HAP-1 (cell line): Measurements from ENCODE around the gene HSD17B11.
"Not testable (repeated sequence)": the region's sequence is repeated elsewhere in the genome, so short reads cannot be mapped to it uniquely, and the experiment has no call there.

Source experiments
- DNase-seq, 2 experiments: peaks; one replicate each; pipeline ENCODE4 v3.0.0-alpha.2; 2016 to 2020; ENCODE audit warnings: low spot score in 2 of 2
- H3K27me3 ChIP-seq: fragments of 250-450 bp; sonication (Bioruptor Pico); 2 replicates; pipeline ENCODE4 v1.5.1; 2020; ENCODE audit warnings: low read depth, mild to moderate bottlenecking, moderate library complexity
- H3K36me3 ChIP-seq: fragments of 250-450 bp; sonication (Bioruptor Pico); replicated peaks from 2 replicates; pipeline ENCODE4 v1.5.1; 2020; ENCODE audit warnings: mild to moderate bottlenecking
- H3K4me1 ChIP-seq: fragments of 250-450 bp; sonication (Bioruptor Pico); 2 replicates; pipeline ENCODE4 v1.5.1; 2020; ENCODE audit warnings: mild to moderate bottlenecking
- H3K4me3 ChIP-seq: fragments of 250-450 bp; sonication (Bioruptor Pico); 2 replicates; pipeline ENCODE4 v1.5.1; 2020; ENCODE audit warnings: mild to moderate bottlenecking, moderate library complexity
- H3K9me3 ChIP-seq: fragments of 250-450 bp; sonication (Bioruptor Pico); 2 replicates; pipeline ENCODE4 v1.5.1; 2020; ENCODE audit warnings: mild to moderate bottlenecking, moderate library complexity
- in situ Hi-C: fragments of 300-500 bp; cut with MboI; formaldehyde crosslinking; loops from 3 replicates; pipeline ENCODE4 v1.14.3; 2020; ENCODE audit warnings: low sequenced_read_pairs, inconsistent platforms, mixed read lengths

The HSD17B11 gene

DNA sequence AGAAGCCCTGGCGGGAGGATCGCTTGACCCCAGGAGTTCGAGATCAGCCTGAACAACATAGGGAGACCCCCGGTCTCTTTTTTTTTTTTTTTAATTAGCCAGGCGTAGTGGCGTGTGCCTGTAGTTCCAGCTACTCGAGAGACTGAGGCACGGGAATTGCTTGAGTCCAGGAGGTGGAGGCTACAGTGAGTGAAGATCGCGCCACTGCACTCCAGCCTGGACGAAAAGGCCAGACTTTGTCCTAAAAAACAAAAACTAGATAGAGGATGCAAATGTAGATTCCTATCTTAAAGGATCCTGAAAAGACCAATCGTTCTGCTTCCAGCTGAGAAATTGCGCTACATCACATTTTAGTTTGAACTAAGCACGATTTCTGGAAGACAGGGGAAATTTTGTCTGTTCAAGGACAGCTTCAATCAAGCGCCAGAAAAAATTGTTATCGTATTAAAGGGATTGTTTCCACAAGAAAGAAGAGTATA, 627 bp upstream of the HSD17B11 start:
- peaks cover 11% of the 10 kb centered on the region for H3K4me1 ChIP-seq
- H3K4me3 ChIP-seq: peak overlapping the region; percentile 63
- in situ Hi-C loops: no loop called here
- DNase-seq: no peak
- no peaks in the 10 kb centered on the region for H3K27me3 ChIP-seq
- H3K9me3 ChIP-seq: peaks cover 4% of the 10 kb centered on the region; the same call in 1 of the 2 replicates
- H3K36me3 ChIP-seq: peaks cover 11% of the 10 kb centered on the region

DNA sequence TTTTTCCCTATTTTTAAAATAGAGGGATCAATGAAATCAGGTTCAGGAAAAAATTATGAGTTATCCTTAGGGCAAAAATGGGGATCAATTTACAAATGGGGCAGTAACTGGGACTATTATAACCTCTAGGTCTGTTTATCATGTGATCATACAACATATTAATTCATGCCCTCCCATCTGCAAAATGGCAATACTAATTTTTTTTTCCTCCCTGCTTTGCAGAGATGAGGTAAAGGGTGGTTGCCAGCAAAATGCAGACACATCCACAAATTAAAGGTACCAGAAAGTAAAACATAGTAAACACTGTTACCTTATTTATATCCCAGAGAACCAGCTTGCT, 467 bp downstream of the HSD17B11 start:
- H3K27me3 ChIP-seq: no peaks in the 10 kb centered on the region
- peaks cover 4% of the 10 kb centered on the region; the same call in 1 of the 2 replicates for H3K9me3 ChIP-seq
- peaks cover 11% of the 10 kb centered on the region for H3K36me3 ChIP-seq
- peak in 1 of 2 experiments; percentile 21 for DNase-seq
- peak overlapping the region; percentile 63 for H3K4me3 ChIP-seq
- in situ Hi-C loops: no loop called here
- peaks cover 11% of the 10 kb centered on the region for H3K4me1 ChIP-seq

DNA sequence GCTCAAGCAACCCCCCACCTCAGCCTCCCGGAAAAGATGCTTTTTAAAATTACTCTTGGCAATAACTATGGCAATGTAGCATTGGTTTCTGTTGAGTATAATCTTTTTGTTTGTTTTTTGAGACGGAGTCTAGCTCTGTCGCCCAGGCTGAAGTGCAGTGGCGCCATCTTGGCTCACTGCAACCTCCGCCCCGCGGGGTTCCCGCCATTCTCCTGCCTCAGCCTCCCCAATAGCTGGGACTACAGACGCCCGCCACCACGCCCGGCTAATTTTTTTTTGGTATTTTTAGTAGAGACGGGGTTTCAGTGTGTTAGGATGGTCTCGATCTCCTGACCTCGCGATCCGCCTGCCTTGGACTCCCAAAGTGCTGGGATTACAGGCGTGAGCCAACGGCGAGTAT, 933 bp downstream of the HSD17B11 start:
- peak overlapping the region; percentile 63 for H3K4me3 ChIP-seq
- in situ Hi-C loops: not testable (repeated sequence)
- DNase-seq: peak in 1 of 2 experiments; percentile 59

DNA sequence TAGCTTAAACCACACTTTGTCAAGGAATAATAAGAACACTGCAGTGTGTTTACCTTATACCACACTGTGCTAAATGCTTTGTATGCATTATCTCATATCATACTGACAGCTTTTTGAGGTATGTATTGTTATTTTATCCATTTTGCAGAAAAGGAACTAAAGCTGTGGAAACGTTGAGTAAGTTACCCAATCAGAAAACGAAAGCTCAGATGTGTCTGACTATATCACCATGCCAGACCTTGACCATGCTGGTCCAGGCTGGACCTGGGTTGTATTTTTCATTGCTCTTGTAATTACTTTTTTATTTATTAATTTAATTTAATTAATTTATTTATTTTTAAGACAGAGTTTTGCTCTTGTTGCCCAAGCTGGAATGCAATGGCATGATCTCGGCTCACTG, 2.1 kb downstream of the HSD17B11 start:
- DNase-seq: no peak
- peaks cover 4% of the 10 kb centered on the region; the same call in 1 of the 2 replicates for H3K9me3 ChIP-seq
- H3K27me3 ChIP-seq: no peaks in the 10 kb centered on the region
- in situ Hi-C loops: no loop called here
- H3K4me1 ChIP-seq: peaks cover 11% of the 10 kb centered on the region
- peak overlapping the region; percentile 63 for H3K4me3 ChIP-seq
- H3K36me3 ChIP-seq: peaks cover 11% of the 10 kb centered on the region

More for the DNA sequence above, 933 bp downstream of the HSD17B11 start:
- Histone ChIP-seq H3K4me1 (peaks cover 11% of the 10 kb centered on the region), H3K36me3 (peaks cover 11% of the 10 kb centered on the region)
- not testable (repeated sequence) for H3K9me3 ChIP-seq, H3K27me3 ChIP-seq

DNA sequence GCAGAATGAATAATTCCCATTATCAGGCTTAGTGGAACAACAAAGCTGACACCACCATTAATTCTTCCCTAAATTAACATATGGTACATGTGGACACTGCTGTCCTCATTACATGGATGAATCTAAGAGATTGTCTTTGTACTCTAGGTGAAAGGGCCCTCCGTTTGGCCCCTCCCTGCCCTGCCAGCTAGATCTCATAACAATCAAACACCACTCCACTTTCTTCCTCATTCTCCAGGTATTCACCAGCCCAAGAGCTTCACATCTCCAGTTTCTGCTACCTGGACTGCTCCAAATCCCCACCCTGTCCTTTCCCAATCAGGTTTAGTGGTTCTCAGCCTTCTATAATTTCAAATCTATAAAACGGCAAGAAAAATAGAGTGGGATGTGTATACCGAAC, 3.8 kb downstream of the HSD17B11 start:
- in situ Hi-C loops: no loop called here
- Histone ChIP-seq H3K4me1 (peaks cover 19% of the 10 kb centered on the region), H3K36me3 (peaks cover 11% of the 10 kb centered on the region), H3K9me3 (peaks cover 6% of the 10 kb centered on the region; the same call in 1 of the 2 replicates), H3K4me3 (no peak overlapping the region), H3K27me3 (no peaks in the 10 kb centered on the region)
- DNase-seq: no peak

DNA sequence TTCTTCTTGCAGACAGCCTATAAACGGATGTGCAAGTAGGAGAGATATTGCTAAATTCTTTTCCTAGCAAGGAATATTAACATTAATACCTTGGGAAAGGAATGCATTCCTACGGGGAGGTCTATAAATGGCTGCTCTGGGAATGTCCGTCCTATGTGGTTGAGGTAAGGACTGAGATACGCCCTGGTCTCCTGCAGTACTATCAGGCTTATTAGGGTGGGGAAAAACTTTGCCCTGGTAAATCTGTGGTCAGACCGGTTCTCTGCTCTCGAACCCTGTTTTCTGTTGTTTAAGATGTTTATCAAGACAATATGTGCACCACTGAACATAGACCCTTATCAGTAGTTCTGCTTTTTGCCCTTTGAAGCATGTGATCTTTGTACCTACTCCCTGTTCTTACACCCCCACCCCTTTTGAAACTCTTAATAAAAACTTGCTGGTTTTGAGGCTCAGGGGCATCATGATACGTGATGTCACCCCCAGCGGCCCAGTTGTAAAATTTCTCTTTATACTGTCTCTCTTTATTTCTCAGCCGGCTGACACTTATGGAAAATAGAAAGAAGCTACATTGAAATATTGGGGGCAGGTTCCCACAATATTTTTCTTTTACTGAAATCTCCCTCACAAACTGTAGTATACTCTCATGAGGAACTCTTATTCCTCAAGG, 6.4 kb downstream of the HSD17B11 start:
- DNase-seq, H3K27me3 ChIP-seq, H3K9me3 ChIP-seq, H3K4me3 ChIP-seq, in situ Hi-C loops: not testable (repeated sequence)
- peaks cover 16% of the 10 kb centered on the region for H3K4me1 ChIP-seq
- H3K36me3 ChIP-seq: peaks cover 19% of the 10 kb centered on the region

DNA sequence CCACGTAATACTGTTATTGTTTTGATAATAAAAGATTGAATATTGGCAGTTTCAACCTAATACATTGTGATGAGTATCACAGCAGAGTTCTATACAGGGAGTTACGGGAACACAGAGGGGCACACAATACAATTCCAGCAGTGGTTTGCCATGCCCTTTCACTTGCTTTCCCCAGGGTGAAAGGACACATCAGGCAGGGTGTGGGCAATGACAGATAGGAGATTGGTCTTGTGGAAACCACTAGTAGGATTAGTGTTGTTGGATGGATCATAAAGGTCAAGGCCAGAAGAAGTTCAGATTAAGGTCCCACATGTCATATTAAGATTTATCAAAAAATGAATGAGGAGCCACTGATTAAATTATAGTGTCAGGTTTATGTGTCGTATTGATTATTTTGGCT, 8.1 kb downstream of the HSD17B11 start:
- 0 out of 2 replicates have a peak, but pooled peaks cover 2% of the 10 kb centered on the region for H3K9me3 ChIP-seq

DNA sequence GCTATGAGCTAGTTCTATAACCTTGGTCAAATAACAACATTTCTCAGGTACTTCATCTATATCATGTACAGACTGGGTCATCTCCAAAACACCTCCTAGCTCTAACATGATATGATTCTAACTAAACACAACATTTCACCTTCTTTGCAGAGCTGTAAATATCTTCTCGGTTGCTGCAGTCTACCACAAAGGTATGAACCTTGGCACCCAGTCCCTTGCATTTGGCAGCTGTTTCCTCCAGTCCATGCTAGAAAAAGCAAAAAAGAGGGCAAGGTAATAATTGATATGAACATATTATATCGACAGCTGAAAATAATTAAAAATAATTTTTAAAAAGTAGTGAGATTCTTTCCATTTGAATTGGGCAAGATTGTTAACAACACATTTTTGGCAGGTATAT, 8.9 kb downstream of the HSD17B11 start:
- Histone ChIP-seq H3K27me3 (no peaks in the 10 kb centered on the region), H3K4me3 (no peak overlapping the region), H3K9me3 (0 out of 2 replicates have a peak, but pooled peaks cover 2% of the 10 kb centered on the region), H3K36me3 (peaks cover 8% of the 10 kb centered on the region; the same call in 1 of the 2 replicates), H3K4me1 (peaks cover 8% of the 10 kb centered on the region)
- DNase-seq: no peak
- in situ Hi-C loops: no loop called here

More for the DNA sequence above, 8.1 kb downstream of the HSD17B11 start:
- Histone ChIP-seq H3K27me3 (no peaks in the 10 kb centered on the region), H3K4me3 (no peak overlapping the region), H3K36me3 (peaks cover 9% of the 10 kb centered on the region), H3K4me1 (peaks cover 8% of the 10 kb centered on the region)
- in situ Hi-C loops: no loop called here
- no peak for DNase-seq

DNA sequence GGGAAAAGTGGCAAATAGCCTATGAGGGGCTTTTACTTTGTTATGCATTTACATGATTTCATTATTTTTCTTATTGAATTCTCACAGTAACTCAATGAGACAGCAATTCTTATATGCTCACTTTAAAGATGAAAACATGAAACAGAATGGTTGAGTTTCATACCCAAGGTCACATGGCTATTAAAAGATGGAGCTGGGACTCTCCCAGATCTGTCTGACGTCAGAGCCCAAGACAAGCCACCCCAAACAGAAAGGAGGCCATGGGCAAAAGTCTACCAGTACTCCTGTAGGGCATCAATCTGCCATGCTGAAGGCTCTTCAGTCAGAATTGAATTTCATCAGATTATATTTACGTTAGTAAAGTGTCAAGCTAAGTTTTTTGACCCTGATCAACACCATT, 13.2 kb downstream of the HSD17B11 start:
- H3K4me3 ChIP-seq: no peak overlapping the region
- no peaks in the 10 kb centered on the region for H3K27me3 ChIP-seq
- DNase-seq: no peak
- in situ Hi-C loops: loop anchor here (10.0 kb wide), 1 partner anchor 87 kb away; no protein-coding TSS in a partner anchor
- peaks cover 2% of the 10 kb centered on the region; the same call in 1 of the 2 replicates for H3K4me1 ChIP-seq
- peaks cover 34% of the 10 kb centered on the region for H3K36me3 ChIP-seq
- no peaks in the 10 kb centered on the region for H3K9me3 ChIP-seq

DNA sequence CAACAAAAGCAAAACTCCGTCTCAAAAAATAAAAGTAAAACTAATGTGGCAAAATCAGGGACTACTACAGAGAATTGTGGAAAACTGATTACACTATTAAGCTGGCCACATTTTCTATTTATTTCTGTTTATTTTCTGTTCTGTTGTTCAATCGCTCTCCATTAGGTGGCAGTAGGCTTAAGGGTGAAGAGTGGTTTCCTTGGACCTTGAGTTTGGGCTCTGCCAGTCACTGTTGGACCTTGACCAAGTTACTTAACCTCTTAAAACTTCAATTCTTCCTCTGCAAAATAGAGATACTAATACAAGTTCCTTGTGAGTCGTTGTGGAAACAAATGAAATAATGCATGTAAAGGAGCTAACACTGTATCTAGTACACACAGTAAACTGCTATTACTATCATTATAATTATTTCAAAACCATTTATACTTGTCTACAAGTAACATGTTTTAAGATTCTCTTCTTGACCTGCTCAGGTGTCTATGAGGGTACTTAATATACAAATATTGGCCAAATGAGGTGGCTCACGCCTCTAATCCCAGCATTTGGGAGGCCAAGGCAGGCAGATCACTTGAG, 15.2 kb downstream of the HSD17B11 start:
- Histone ChIP-seq H3K27me3 (no peaks in the 10 kb centered on the region), H3K36me3 (peaks cover 42% of the 10 kb centered on the region), H3K4me1 (no peaks in the 10 kb centered on the region), H3K4me3 (no peak overlapping the region), H3K9me3 (no peaks in the 10 kb centered on the region)
- in situ Hi-C loops: loop anchor here (10.0 kb wide), 1 partner anchor 89 kb away; no protein-coding TSS in a partner anchor
- peak in 1 of 2 experiments; percentile 60 for DNase-seq

DNA sequence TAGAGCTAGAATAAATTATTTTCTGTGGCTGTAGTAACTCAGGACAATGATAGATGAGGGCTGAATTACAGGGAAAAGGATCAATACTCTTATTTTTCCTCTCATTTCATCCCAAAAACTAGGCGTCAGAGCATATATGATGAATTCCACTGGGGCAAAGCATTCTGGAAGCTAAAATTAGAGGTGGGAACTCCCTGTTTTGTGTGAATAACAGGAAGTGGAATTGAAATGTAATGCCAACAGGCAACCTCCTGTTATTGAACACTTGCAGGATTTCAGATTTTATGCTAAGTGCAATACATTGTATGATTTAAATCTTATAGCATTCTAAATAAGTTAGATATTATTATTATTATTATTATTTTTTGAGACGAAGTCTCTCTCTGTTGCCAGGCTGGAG, 20.9 kb downstream of the HSD17B11 start:
- Histone ChIP-seq H3K4me1 (0 out of 2 replicates have a peak, but pooled peaks cover 3% of the 10 kb centered on the region), H3K9me3 (no peaks in the 10 kb centered on the region), H3K27me3 (no peaks in the 10 kb centered on the region), H3K4me3 (no peak overlapping the region), H3K36me3 (peaks cover 76% of the 10 kb centered on the region)
- no peak for DNase-seq
- in situ Hi-C loops: loop anchor here (10.0 kb wide), 1 partner anchor 95 kb away; no protein-coding TSS in a partner anchor

DNA sequence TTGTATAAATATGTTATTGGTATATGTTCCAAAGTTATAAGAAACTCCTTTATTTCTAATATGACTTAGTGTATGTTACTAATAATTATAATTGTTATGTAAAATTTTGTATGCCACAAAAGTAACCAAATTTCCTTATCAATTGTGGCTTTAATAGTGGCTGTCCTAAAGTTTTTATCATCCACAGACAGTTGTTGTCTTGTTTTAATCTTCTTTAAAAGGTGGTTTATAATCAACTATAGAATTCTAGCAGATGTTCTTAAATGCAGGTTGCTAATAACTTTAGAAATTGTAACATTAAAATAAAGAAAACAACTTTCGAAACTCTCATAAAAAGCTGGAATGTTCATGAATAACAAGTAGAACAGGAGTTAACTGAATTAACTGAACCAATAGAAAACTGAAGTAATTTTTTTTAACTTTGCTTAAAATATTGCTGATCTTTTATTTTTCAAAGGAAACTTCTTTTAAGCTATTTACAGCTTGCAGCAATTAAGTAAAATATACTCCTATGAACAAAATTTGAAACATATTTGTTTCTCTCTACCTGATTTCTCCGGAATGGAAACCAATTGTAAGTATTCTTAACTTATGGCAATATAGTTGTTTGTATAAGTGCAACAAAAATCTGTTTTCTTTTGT, 24.3 kb downstream of the HSD17B11 start:
- Histone ChIP-seq H3K4me1 (0 out of 2 replicates have a peak, but pooled peaks cover 3% of the 10 kb centered on the region), H3K27me3 (no peaks in the 10 kb centered on the region), H3K36me3 (peaks cover 80% of the 10 kb centered on the region), H3K9me3 (no peaks in the 10 kb centered on the region), H3K4me3 (no peak overlapping the region)
- DNase-seq: no peak
- in situ Hi-C loops: no loop called here

DNA sequence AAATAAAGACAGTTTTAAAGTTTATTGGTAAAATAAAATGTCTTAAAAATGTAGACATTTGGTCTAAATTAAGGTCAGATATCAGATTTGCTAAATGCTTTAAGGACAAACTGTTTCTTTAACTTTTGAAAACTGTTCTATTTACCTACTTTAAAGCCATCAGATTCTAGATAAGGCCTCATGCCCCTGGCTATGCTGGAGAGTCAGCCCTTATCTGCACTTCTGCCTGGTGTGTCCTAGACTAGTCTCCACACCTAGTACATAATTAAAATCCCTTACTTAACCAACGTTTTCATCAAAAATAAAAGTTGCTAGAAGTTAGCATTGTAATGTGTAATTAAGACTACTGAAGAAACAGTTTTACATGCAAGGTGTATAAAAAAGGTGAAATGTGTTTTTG, 25.6 kb downstream of the HSD17B11 start:
- Histone ChIP-seq H3K36me3 (peaks cover 72% of the 10 kb centered on the region), H3K9me3 (no peaks in the 10 kb centered on the region), H3K4me3 (no peak overlapping the region), H3K4me1 (0 out of 2 replicates have a peak, but pooled peaks cover 3% of the 10 kb centered on the region), H3K27me3 (no peaks in the 10 kb centered on the region)
- in situ Hi-C loops: no loop called here
- no peak for DNase-seq

DNA sequence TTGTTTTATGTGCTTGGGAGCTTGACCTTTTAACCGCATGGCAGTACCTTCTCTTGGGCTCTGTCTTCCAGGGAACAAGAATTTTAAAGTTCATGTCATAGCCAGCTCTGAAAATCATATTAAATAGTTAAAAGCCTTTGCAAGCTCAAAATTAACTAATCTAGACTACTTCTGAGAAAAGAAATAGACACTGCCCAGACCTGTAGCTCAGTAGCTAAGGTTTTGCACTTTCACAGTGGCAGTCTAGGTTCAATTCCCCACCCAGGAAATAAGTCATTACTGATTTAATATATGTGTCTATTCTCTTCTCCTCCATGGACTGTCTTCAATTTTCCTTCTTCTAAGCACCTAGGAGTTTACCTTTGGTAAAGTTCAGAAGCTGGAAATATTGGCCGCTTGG, 27.4 kb downstream of the HSD17B11 start:
- Histone ChIP-seq H3K4me3 (no peak overlapping the region), H3K4me1 (no peaks in the 10 kb centered on the region), H3K9me3 (no peaks in the 10 kb centered on the region), H3K27me3 (no peaks in the 10 kb centered on the region), H3K36me3 (peaks cover 64% of the 10 kb centered on the region)
- no peak for DNase-seq
- in situ Hi-C loops: no loop called here
